H54 (cell line): Measurements from ENCODE around the gene EPHB3.

Experiments used
- DNase-seq: peaks from one replicate; pipeline ENCODE4 v3.0.0; 2011; ENCODE audit warnings: low spot score, mixed read lengths; ENCODE audit not compliant: insufficient read length
- FAIRE-seq: peaks from 3 replicates; lab custom pipeline; 2011; peaks lifted over from hg19 to GRCh38; lab: Jason Lieb, UNC
- POLR2A ChIP-seq: IDR thresholded peaks from 2 replicates; pipeline ENCODE4 v1.6.1; 2011; ENCODE audit warnings: low read depth, mild to moderate bottlenecking, low read length

The EPHB3 gene

DNA sequence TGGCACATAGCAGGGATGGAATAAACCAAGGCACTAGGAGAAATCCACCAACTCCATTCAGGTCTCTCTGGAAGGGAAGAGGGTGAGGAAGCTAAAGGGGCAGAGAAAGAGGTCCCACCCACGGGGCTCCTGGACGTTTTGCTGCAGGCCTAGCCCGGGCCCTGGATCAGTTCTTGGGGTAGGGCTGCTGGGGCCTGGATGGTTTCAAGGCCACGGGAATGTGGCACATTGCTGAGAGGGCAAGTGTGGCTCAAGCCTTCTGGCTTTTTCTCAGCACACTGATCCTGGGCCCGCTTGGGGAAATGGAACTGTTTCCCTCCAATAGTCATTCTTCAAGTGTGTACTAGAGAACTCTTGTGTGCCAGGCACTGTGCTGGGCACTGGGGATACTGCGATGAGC lies 24.0 kb downstream of the EPHB3 start:
- no peak for TF ChIP-seq POLR2A
- DNase-seq (no peak), FAIRE-seq (no peak)

DNA sequence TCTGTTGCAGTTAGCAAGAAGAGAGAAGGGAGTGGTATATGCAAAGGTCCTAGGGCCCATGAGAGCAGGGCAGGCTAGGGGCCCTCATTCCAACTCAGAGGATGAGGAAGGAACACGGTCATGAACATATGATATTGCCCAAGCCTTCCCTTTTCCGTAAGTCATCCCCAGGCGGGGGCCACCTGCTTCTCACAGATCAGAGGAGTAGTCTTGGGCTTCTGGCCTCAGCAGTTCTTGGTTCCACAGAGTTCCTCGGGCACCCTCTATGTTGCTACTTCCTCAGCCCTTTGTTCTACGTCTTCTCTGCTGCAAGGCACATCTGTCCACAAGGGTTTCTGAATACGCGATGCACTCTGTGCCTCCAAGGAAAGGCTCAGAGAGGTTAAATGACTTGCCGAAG lies 25.3 kb downstream of the EPHB3 start:
- DNase-seq = no peak
- no peak for FAIRE-seq
- no peak for TF ChIP-seq POLR2A

DNA sequence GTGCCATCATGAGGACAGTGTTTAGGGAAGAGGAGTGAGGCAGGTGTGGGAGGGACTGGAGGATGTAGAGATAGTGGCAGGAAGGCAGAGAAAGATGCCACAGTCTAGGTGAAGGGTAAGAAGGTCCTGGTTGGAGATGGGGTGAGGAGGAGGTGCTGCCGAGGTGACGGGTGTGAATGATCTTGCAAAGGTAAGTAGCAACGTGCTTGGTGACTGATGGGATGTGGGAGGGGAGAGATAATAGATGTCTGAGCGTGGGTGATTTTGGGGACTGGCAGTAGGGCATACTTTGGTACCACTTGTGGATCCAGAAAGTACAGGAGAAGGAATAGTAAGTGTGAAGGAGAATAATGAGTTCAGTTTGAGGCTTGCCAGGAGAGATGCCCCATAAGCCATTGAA lies 27.2 kb downstream of the EPHB3 start:
- FAIRE-seq (no peak), DNase-seq (no peak)
- TF ChIP-seq POLR2A = no peak

DNA sequence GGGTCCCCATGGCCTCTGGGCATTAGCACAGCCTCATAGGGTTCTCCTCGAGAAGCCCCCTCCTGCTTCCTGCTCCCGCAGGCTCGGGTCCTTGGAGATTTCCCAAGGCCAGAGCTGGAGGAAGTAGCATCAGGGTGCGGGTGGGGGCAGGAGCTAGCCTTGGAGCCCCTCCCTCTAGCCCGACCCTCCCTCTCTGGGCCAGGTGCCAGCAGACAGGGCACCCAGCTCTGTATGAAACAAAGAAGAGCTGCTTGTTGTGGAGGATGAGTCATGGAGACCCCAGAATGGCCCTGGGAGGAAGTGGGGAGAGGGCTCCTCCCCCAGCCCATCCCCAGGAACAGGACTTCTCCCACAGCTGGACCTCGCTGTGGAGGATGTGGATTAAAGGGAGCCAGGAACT lies 29.2 kb downstream of the EPHB3 start:
- DNase-seq (no peak), FAIRE-seq (no peak)
- TF ChIP-seq POLR2A = no peak

DNA sequence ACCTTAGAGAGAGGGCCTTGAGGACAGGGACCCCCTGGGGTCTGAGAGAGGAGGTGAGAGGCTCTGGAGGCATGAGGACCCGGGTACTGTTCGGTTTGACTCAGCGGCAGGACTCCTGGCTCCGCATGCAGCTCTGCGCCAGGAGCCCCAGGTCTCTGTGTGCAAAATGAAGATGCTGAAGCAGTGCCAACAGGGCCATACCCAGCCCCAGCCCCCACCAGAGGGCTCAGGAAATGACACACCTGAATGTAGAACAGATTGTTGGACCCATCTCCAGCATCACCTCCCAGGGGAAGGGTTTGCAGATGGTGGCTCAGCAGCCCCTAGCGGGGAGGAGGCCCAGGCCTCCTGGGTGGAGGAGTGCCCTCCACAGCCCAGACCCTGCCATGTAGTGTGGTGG lies 30.2 kb downstream of the EPHB3 start:
- FAIRE-seq (no peak), DNase-seq (no peak)
- TF ChIP-seq POLR2A = no peak

DNA sequence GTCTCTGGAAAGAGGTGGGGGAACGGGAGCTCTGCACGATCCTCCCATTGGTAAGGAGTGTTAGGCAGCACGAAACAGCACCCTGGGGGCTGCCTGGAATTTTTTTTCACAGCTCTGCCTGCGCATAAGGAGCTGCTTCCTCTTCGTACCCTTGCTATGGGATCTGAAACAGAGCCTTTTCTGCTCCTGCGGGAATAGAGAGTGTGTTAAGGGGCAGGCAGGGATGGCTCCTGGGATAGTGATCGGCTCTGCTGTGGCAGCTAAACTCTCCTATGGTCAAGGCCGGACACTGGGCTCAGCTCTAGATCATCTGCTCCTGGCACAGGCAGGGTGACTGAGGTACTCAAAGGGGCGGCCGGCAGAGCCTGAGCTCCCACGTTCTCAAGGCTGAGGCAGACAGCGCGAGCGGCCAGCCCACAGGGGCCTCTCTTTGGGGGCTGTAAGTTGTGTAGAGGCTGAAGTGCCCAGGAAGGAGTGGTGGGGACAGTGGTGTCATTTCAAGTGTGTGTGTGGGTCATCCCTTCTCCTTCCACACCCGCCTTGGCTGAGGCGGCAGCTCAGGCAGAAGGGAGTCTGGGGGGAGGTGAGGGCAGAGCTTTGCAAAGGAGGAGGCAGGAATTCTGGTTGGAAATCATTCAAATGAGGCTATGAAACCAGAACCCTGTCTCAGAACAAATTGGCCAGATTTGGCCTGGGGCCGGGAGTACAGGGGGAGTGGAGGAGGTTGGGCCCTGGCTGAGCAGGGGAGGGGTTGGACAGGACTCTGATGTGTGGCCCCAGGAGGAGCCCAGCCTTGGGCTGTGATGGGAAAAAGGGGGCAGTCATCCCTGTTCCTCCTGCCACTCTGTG lies 31.0 kb downstream of the EPHB3 start:
- FAIRE-seq = no peak
- TF ChIP-seq POLR2A = no peak
- DNase-seq = no peak

DNA sequence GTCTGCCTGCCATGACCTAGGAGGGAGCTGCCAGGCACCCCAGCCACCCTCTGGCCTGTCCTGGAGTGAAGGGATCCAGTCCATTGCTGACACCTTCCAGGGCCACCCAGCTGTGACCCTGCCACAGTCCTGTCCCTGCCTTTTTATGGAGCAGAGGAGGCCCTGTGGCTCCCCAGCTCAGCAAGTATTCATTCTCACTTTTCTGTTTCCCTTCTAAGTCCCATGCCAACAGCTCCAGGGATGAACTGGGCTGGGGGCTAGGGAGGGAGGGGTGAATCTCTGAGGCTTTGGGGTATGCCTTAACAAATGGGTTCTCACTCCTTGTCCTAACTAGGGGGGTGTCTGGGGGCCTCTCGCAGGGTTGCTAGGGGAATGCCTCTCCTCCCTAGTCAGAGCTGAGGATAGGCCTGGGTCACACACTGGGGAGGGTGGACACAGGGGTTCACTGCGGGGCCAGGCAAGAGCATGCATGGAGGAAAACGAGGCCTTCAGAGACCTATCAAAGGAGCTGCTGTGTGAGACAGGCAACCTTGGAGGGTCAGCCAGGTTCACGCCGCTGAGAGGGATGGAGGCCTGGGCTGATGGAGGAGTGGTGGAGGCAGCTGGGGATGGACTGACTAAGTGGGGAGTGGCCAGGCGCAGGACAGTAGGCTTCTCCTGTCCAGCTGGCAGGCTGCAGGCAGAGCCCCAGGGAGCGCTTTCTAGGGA lies 31.8 kb downstream of the EPHB3 start:
- no peak for TF ChIP-seq POLR2A
- no peak for FAIRE-seq
- DNase-seq = peak; percentile 48

DNA sequence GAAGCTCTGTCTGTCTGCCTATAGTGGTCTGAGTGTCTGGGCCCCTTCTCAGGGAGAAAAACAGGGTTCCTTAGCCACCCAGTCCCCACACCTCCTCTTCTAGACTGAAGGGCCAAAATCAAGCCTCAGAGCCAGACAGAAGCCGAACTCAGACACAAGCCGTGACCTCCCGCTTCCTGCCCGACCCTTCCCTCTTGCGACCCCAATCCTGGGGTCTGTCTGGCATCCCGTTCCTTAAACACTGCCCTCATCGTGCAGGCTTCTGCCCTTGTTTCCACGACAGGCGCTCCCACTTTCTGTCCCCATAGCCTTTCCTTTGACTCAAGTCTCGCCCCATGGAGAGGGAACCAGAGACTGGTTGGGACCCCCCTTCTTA lies 32.3 kb downstream of the EPHB3 start:
- FAIRE-seq = no peak
- DNase-seq = no peak
- no peak for TF ChIP-seq POLR2A

DNA sequence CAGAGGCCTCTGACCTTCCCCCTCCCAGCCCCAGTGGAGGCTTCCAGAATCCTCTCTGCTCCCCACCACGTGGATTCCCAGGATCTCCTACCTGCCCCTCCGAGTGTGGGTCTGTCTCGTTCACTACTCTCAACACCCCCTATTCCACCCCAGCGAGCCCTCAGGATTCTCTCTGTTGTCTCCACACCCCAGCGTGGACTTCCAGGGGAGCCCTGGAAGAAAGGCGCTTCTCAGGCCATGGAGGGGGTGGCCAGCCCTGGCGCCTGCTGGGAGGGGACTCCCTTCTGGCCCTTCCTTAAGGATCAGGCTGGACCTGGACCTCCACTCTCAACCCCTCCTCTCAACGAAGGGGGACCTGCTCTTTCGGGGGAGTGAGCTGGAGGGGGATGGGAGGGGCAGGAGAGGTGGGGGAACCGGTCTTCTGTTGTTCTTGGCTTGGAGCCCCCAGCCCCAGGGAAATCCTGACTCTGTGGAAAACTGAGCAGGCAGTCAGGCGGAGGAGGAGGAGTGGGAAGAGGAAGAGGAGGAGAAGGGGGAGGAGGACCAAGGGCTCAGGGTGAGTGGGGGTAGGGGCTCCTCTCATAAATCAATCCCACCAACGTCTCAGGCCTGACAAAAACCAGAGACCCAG lies 32.9 kb downstream of the EPHB3 start:
- FAIRE-seq = no peak
- DNase-seq = no peak
- TF ChIP-seq POLR2A = no peak

DNA sequence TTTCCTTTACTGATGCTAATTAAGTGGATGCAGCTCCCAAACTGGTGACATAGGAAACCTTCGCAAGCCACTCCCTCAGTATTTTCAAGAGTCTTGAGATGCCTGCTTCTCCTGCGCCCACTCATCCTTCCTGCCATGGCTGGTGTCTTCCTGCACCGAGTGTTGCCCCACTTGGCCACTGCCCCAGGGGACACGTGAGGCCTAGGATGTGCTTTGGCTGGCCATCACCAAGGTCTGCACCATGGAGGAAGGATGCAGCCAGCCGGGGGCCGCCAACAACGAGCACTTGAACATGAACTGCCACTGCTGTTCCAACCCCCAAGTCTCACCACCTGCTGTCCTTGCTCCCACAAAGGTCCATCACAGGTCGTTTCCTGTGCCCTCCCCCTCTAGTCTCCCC lies 34.1 kb downstream of the EPHB3 start:
- no peak for TF ChIP-seq POLR2A
- no peak for FAIRE-seq
- DNase-seq = no peak

DNA sequence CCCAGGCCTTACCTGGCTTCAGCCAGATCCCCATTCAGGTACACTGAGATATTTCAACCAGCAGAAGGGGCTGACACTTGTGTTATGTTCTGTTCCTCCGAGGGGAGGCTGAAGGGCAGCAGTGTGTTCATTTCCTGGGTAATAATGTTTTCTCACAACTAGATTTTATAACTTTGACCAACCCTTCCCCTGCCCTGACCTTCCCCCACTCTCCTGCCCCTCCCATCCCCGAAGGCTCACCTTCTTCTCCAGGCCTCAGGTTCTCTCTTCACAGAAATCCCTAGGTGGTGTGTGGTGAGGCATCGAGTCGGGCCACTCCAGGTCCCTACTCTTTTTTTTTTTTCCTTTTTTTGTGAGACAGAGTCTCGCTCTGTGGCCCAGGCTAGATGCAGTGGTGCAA lies 34.6 kb downstream of the EPHB3 start:
- DNase-seq = no peak
- no peak for FAIRE-seq
- no peak for TF ChIP-seq POLR2A

DNA sequence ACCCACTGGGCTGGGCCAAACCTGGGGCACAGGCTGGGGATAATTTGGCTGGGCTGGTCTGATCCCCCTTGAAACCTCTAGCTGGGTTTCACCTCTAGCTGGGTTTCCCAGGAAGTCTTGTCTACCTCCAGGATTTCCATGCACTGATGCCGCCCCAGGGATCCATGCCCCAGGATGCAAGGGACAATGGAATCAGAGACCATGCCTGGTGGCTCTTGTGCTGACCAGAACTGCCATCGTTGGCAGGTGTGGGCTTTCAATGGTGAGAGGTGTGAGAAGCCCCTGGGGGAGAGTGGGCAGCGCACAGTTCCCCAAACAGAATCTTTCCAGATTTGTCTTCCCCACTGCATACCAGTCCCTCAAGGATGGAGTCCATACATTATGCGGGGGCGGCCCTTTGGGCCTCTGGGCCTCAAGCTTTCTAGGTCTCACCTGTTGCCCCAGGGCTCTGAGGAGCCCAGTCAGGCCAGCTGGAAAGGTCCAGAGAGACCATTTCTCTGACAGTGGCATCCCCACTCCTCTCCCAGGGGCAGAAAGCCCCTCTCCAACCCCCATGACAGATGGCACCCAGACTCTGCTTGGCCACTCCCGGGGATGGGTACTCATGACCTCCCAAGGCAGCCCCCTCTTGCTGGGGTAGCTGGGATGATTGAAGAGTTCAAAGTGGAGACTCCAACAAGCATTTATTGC lies 35.4 kb downstream of the EPHB3 start:
- no peak for FAIRE-seq
- TF ChIP-seq POLR2A = no peak
- no peak for DNase-seq

DNA sequence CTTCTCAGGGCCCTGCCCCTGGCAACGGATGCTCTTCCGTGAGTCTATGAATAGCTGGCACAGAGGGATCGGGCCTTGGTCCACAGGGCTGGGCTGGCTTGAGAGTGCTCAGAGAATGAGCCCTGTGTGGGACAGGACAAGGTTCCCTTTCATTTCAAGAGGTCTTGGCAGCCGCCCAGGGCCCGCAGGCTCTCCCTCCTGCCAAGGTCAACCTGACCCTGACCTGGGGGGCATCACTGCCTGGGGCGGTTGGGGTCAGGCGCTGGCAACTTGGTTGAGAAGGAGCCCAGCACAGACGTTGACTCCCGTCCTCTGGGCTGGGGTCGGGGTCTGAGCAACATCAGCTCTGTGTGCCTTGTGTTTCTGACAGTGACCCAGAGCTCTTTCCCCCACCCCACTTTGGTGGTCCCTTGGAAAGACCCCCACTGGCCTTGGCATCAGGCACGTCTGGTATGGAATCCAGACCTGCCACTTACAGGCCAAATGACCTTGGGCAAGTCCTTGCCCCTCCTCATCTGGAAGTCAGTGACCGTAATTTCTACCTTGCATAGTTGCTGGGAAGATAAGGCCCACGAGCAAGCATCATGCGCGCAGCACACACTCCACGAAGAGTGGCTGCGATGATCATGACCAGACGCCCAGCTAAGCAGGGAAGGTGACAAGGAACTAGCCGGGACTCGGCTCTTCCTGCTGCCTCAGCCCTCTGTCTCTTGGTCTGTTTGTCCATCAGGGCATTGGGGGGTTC lies 36.4 kb downstream of the EPHB3 start:
- DNase-seq = no peak
- no peak for TF ChIP-seq POLR2A
- FAIRE-seq = no peak

DNA sequence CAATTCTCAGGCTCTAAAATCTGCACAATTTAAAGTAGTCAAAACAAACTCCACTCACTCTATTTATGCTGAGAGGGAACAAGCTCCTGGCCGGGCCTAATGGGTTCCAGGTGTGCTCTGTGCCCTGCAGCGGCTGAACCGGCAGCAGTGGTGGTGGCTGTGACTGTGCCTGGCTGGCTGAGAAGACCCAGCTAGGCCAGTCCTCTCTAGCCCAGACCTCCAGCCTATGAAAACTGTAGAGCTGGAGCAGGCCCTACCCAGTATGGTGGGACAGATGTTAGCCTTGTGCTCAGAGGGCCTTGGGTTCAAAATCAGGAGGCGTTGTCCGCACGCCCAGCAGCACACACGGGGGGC lies 37.0 kb downstream of the EPHB3 start:
- no peak for TF ChIP-seq POLR2A
- FAIRE-seq (no peak), DNase-seq (no peak)
